Suprapubic skin (tissue), 4 donors: ENCODE data around the gene NSUN2. TPM values are rescaled to one million over a fixed set of nuclear protein-coding genes. Genes with fewer than 3 reads are reported as not detected.

ENCODE experiments used
- DNase-seq, 2 donors: peaks; one replicate each; pipeline ENCODE4 v3.0.0-alpha.2; 2019; ENCODE audit warnings: low spot score in 2 of 2
- H3K27ac ChIP-seq: fragments of 200-600 bp; sonication (generic); one replicate; pipeline ENCODE4 v1.5.1; 2019
- H3K27me3 ChIP-seq: fragments of 200-600 bp; sonication (generic); one replicate; pipeline ENCODE4 v1.5.1; 2019
- H3K36me3 ChIP-seq: fragments of 200-600 bp; sonication (generic); one replicate; pipeline ENCODE4 v1.5.1; 2019
- H3K4me1 ChIP-seq: fragments of 200-600 bp; sonication (generic); one replicate; pipeline ENCODE4 v1.5.1; 2019
- H3K4me3 ChIP-seq: fragments of 200-600 bp; sonication (generic); one replicate; pipeline ENCODE4 v1.5.1; 2019; ENCODE audit warnings: mild to moderate bottlenecking
- H3K9me3 ChIP-seq: fragments of 200-600 bp; sonication (generic); one replicate; pipeline ENCODE4 v1.5.1; 2019
- EP300 ChIP-seq: sonication (generic); formaldehyde crosslinking; IDR thresholded peaks from one replicate; pipeline ENCODE4 v1.6.1; 2017; ENCODE audit warnings: antibody characterized with exemption
- POLR2A ChIP-seq, 2 donors: fragments of 450-650 bp; IDR thresholded peaks; one replicate each; pipeline ENCODE4 v1.6.1; 2017; ENCODE audit warnings: antibody characterized with exemption in 2 of 2, mild to moderate bottlenecking in 2 of 2, moderate library complexity in 2 of 2
- POLR2AphosphoS5 ChIP-seq, 3 donors: sonication (generic); formaldehyde crosslinking; IDR thresholded peaks; one replicate each; pipeline ENCODE4 v1.6.1; 2017; ENCODE audit warnings: antibody characterized with exemption in 3 of 3
- WGBS: methylation state at CpG from one replicate; pipeline ENCODE4 v1.1.5; 2018; 5-methylcytosine and 5-hydroxymethylcytosine counted together
- total RNA-seq, 4 donors: library from RNA; depleted of rRNA; stranded (reverse); fragments of >200 nt; gene quantifications; one replicate each; pipeline ENCODE4 v1.1.0, GENCODE V29; 2016
- TF ChIP-seq, protein P1 (sequence below), 2 donors: fragments of 200-600 bp in 1 of 2; fragments of 450-650 bp in 1 of 2; sonication (generic) in 1 of 2; IDR thresholded peaks; one replicate each; pipeline ENCODE4 v1.5.1; 2016 to 2019; ENCODE audit warnings: antibody characterized with exemption in 2 of 2, mild to moderate bottlenecking in 1 of 2, moderate library complexity in 1 of 2

NSUN2 gene
- total RNA-seq, 4 donors from 2014 or later = 48.8 to 90.8 (median 56.4) TPM

DNA sequence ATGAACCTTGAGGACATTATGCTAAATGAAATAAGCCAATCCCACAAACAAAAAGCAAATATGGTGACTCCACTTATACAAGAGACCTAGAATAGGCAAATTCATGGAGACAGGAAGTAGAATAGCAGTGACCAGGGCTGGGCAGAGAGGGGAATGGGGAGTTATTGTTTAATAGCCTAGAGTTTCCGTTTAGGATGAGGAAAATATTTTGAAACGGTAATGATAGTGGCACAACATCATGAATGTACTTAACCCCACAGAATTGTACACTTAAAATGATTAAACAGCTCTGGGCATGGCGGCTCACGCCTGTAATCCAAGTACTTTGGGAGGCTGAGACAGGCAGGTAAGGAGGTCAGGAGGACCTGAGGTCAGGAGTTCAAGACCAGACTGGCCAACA is 65.8 kb downstream of the NSUN2 start:
- no peak for TF ChIP-seq EP300
- Histone ChIP-seq H3K9me3 (no peaks in the 10 kb centered on the region), H3K27me3 (peaks cover 9% of the 10 kb centered on the region), H3K4me3 (no peak overlapping the region), H3K4me1 (no peaks in the 10 kb centered on the region), H3K27ac (no peak overlapping the region), H3K36me3 (no peaks in the 10 kb centered on the region)
- DNase-seq = peak in 1 of 2 donors; percentile 8
- WGBS = 93% methylated on average over 4 of the region's 4 CpGs

DNA sequence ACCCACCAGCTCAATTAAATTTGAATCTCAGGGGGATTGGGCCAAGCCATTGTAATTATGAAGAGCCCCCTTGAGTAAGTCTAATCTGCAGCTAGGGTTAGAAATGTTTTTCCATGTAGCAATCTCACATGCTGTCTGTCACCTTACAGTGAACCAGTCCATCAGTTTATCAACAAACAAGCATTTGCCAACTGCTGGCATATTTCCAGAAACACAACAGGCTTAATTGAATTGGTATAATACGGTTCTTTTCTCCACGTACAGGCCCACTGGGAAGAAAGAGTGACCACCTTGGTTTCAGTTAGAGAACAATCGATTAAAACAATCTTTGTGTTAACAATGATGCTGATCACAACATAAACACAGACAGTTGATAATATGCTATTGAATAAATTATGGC is 67.4 kb downstream of the NSUN2 start:
- no peak overlapping the region for H3K27ac ChIP-seq
- peaks cover 5% of the 10 kb centered on the region for H3K27me3 ChIP-seq
- no peaks in the 10 kb centered on the region for H3K9me3 ChIP-seq
- no peak for DNase-seq
- H3K36me3 ChIP-seq = no peaks in the 10 kb centered on the region
- no peak overlapping the region for H3K4me3 ChIP-seq
- no peaks in the 10 kb centered on the region for H3K4me1 ChIP-seq
- WGBS = 85% methylated on average over 3 of the region's 3 CpGs
- no peak for TF ChIP-seq POLR2AphosphoS5 (IDR thresholded peaks at IDR 0.05)
- TF ChIP-seq EP300 = no peak
- no peak for TF ChIP-seq POLR2A (IDR thresholded peaks at IDR 0.05)
- TF ChIP-seq, protein P1, sequence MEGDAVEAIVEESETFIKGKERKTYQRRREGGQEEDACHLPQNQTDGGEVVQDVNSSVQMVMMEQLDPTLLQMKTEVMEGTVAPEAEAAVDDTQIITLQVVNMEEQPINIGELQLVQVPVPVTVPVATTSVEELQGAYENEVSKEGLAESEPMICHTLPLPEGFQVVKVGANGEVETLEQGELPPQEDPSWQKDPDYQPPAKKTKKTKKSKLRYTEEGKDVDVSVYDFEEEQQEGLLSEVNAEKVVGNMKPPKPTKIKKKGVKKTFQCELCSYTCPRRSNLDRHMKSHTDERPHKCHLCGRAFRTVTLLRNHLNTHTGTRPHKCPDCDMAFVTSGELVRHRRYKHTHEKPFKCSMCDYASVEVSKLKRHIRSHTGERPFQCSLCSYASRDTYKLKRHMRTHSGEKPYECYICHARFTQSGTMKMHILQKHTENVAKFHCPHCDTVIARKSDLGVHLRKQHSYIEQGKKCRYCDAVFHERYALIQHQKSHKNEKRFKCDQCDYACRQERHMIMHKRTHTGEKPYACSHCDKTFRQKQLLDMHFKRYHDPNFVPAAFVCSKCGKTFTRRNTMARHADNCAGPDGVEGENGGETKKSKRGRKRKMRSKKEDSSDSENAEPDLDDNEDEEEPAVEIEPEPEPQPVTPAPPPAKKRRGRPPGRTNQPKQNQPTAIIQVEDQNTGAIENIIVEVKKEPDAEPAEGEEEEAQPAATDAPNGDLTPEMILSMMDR (IDR thresholded peaks at IDR 0.05) = no peak

DNA sequence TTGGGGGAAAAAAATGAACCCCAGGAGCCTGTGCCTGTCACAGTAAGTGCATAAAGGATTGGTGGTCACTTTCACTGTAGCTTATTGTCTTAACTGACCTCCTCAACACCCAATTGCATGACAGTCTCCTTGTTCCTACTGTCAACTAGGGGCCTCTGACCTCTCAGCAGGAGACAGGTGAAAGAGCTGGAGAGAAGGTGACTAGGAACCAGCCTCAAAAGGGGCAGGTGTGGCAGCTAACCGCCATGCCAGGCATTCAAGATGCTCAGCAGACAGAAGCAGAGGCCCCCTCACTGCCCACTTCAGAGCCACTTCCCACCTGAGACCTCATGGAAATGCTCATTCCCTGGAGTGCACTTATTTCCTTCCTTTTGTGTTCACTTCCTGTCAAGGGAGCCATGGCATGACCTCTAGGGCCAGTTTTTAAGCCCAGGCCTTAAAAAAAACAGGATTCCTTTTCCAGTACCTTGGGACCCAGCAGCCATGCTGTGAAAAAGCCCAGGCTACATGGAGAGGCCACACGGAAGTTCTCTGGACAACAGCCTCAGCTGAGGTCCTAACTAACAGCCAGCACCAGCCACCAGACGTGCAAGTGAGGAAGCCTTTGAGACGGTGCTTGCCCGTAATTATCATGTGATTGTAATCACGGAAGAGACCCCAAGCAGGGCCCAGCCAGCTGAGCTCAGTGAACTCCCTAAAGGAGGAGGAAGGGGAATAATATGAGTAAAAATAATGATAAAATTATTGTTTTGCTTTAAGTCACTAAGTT is 74.9 kb downstream of the NSUN2 start:
- H3K27ac ChIP-seq = no peak overlapping the region
- no peaks in the 10 kb centered on the region for H3K4me1 ChIP-seq
- DNase-seq = no peak
- no peaks in the 10 kb centered on the region for H3K36me3 ChIP-seq
- no peaks in the 10 kb centered on the region for H3K27me3 ChIP-seq
- no peaks in the 10 kb centered on the region for H3K9me3 ChIP-seq
- TF ChIP-seq POLR2AphosphoS5 (IDR thresholded peaks at IDR 0.05) = no peak
- TF ChIP-seq POLR2A (IDR thresholded peaks at IDR 0.05) = no peak
- TF ChIP-seq, protein P1 (IDR thresholded peaks at IDR 0.05) = no peak
- TF ChIP-seq EP300 = no peak
- 98% methylated on average over 6 of the region's 6 CpGs for WGBS
- H3K4me3 ChIP-seq = no peak overlapping the region

DNA sequence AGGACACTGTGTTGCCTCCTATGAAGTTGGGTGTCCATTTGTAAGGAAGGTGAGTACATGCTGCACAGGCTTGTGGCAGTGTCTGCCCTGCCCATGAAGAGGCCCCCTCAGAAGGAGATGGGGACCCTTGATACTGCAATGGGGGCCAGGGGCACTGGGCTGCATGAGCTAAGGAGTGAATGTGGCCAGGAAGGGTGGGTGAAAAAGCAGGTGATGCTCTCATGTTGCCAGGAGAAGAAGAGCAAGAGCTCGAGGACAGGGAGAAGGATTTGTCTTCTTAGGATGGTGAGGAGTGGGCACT is 76.1 kb downstream of the NSUN2 start:
- Histone ChIP-seq H3K27me3 (peaks cover 8% of the 10 kb centered on the region), H3K27ac (no peak overlapping the region), H3K4me1 (no peaks in the 10 kb centered on the region), H3K4me3 (no peak overlapping the region), H3K36me3 (no peaks in the 10 kb centered on the region), H3K9me3 (no peaks in the 10 kb centered on the region)
- WGBS = 64% methylated on average over 1 of the region's 1 CpG
- TF ChIP-seq POLR2A (IDR thresholded peaks at IDR 0.05) (no peak), POLR2AphosphoS5 (IDR thresholded peaks at IDR 0.05) (no peak)
- DNase-seq = no peak

DNA sequence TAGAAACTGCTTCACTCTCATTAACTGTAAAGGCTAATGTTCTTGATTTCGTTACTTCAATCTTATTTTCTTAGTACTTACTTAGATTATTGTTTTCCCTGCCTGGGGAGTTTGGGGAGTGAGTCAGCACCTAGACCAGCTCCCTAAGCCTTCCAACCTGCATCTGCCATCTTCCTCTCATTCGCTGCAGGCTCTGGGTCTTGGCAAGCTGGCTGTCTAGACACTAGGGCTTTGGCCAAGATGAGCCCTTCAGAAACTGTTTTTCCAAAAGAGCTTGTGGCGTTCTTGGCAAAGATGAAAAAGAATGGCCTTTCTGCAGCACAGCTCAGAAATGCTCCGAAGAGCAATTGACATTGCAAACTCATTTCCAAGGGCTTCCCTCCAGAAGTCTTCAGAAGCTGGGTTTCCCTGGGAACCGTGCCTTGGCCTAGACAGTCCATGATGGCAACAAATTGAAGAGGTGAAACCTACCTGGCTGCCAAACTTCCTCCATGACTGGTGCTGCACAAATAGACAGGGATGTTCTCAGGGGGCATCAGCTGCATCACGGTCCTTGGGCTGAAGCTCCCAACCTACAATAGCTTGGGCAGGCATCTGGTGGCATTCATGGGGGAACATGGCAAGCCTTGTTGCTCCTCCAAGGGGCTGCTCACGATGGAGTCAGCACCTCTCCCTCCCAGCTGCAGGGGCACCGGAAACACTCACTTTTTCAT is 76.6 kb downstream of the NSUN2 start:
- H3K9me3 ChIP-seq = no peaks in the 10 kb centered on the region
- H3K27ac ChIP-seq = no peak overlapping the region
- no peak for DNase-seq
- no peak for TF ChIP-seq EP300
- TF ChIP-seq POLR2A (IDR thresholded peaks at IDR 0.05) = no peak
- TF ChIP-seq, protein P1 (IDR thresholded peaks at IDR 0.05) = no peak
- no peak for TF ChIP-seq POLR2AphosphoS5 (IDR thresholded peaks at IDR 0.05)
- no peaks in the 10 kb centered on the region for H3K36me3 ChIP-seq
- no peak overlapping the region for H3K4me3 ChIP-seq
- H3K27me3 ChIP-seq = peaks cover 9% of the 10 kb centered on the region
- 82% methylated on average over 6 of the region's 8 CpGs for WGBS
- H3K4me1 ChIP-seq = no peaks in the 10 kb centered on the region

DNA sequence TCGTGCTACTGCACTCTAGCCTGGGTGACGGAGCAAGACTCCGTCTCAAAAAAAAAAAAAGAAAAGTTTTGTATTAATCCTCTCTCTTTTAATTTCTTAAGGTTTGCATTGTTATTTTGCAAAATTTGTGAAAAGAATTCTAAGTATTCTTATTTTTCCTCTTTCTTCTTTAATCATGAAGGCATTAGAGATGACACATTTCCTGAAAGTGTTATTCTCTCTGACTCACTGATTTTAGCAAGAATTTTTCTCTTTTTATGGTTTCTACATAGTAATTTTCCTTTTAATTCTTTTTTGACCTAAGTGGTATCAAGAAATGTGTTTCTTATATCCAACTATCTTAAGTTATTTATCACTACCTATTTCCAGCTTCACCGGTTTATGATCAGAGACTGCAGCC is 78.0 kb downstream of the NSUN2 start:
- H3K4me3 ChIP-seq = no peak overlapping the region
- H3K27me3 ChIP-seq = peaks cover 9% of the 10 kb centered on the region
- no peaks in the 10 kb centered on the region for H3K9me3 ChIP-seq
- no peaks in the 10 kb centered on the region for H3K4me1 ChIP-seq
- TF ChIP-seq, protein P1 (IDR thresholded peaks at IDR 0.05) = no peak
- TF ChIP-seq POLR2AphosphoS5 (IDR thresholded peaks at IDR 0.05) (no peak), POLR2A (IDR thresholded peaks at IDR 0.05) (no peak), EP300 (no peak)
- no peak overlapping the region for H3K27ac ChIP-seq
- H3K36me3 ChIP-seq = no peaks in the 10 kb centered on the region
- DNase-seq = no peak
- 83% methylated on average over 4 of the region's 4 CpGs for WGBS
